Prostate gland (tissue), 2 donors: ENCODE results near the gene UNC79. TPM values are rescaled to one million over a fixed set of nuclear protein-coding genes. Genes with fewer than 3 reads are reported as not detected.
"Not testable (repeated sequence)": the region's sequence is repeated elsewhere in the genome, so short reads cannot be mapped to it uniquely, and the experiment has no call there.

Experiments
- DNase-seq: peaks from one replicate; pipeline ENCODE4 v3.0.0-alpha.2; 2019; ENCODE audit warnings: low spot score
- H3K27ac ChIP-seq, 2 donors: fragments of 200-600 bp; sonication (generic); 2 replicates each; pipeline ENCODE4 v1.5.1; 2017 to 2019
- H3K27me3 ChIP-seq: fragments of 200-600 bp; sonication (generic); replicated peaks from 2 replicates; pipeline ENCODE4 v1.5.1; 2019; ENCODE audit not compliant: insufficient read depth
- H3K36me3 ChIP-seq, 2 donors: fragments of 200-600 bp; sonication (generic); 1 replicate in 1 of 2; 2 replicates in 1 of 2; pipeline versions ENCODE4 v1.5.1 to v1.8.1; 2017 to 2019
- H3K4me1 ChIP-seq: fragments of 200-600 bp; sonication (generic); replicated peaks from 2 replicates; pipeline ENCODE4 v1.5.1; 2019
- H3K4me3 ChIP-seq, 2 donors: fragments of 200-600 bp; sonication (generic); 2 replicates each; pipeline ENCODE4 v1.5.1; 2017 to 2019
- H3K9me3 ChIP-seq: fragments of 200-600 bp; sonication (generic); 2 replicates; pipeline ENCODE4 v1.5.1; 2017
- CTCF ChIP-seq, 4 experiments: fragments of 200-600 bp in 2 of 4; fragments of 450-650 bp in 2 of 4; sonication (generic) in 2 of 4; IDR thresholded peaks; 1 replicate in 3 of 4; 2 replicates in 1 of 4; pipeline ENCODE4 v1.5.1; 2016 to 2019; ENCODE audit warnings: antibody characterized with exemption in 4 of 4, mild to moderate bottlenecking in 2 of 4, moderate library complexity in 2 of 4
- POLR2A ChIP-seq: fragments of 450-650 bp; IDR thresholded peaks from one replicate; pipeline ENCODE4 v1.6.1; 2016; ENCODE audit warnings: antibody characterized with exemption, mild to moderate bottlenecking
- POLR2AphosphoS5 ChIP-seq: sonication (generic); formaldehyde crosslinking; IDR thresholded peaks from one replicate; pipeline ENCODE4 v1.6.1; 2017; ENCODE audit warnings: antibody characterized with exemption
- WGBS: methylation state at CpG from one replicate; pipeline ENCODE4 v1.1.5; 2018; 5-methylcytosine and 5-hydroxymethylcytosine counted together
- intact Hi-C: fragments of 100-400 bp; cut with DNase I; formaldehyde crosslinking; loops from one replicate; pipeline ENCODE4 v1.14.2; 2022
- total RNA-seq, 2 donors: library from RNA; depleted of rRNA; stranded (reverse); fragments of >200 nt; gene quantifications; one replicate each; pipeline ENCODE4 v1.1.0, GENCODE V29; 2016

Gene UNC79
- total RNA-seq, 2 donors from 2014 or later, result 0.32 to 1.0 TPM

DNA sequence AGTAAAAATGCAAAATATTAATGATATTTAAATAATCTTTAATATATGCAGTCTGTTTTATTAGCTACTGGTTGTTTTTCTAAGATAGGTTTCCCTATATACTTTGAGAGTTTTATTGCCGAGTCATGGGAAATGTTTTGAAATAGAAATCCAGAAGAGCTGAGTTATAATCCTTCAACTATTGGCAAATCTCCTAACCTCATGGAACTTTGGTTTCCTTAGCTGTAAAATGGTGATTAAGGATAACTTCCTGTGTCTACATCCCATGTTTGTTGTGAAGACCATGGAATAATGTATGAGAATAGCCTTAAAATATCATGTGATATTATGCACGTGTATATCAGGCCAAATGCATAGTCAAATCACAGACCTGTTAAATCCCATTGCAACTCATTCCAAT is 51.0 kb downstream of the UNC79 start:
- no peaks in the 10 kb centered on the region for H3K36me3 ChIP-seq
- intact Hi-C loops, result no loop called here
- H3K27ac ChIP-seq, result no peak overlapping the region
- no peak for DNase-seq
- WGBS, result 73% methylated on average over 2 of the region's 2 CpGs
- H3K9me3 ChIP-seq, result no peaks in the 10 kb centered on the region
- H3K4me3 ChIP-seq, result no peak overlapping the region
- TF ChIP-seq CTCF (IDR thresholded peaks at IDR 0.05) (no peak), POLR2A (no peak), POLR2AphosphoS5 (no peak)
- H3K4me1 ChIP-seq, result no peaks in the 10 kb centered on the region
- H3K27me3 ChIP-seq, result no peaks in the 10 kb centered on the region

GRCh38 chr14:93490001-93490400 is 59.3 kb downstream of the UNC79 start:
- Histone ChIP-seq H3K4me1 (no peaks in the 10 kb centered on the region), H3K4me3 (no peak overlapping the region), H3K36me3 (no peaks in the 10 kb centered on the region), H3K9me3 (no peaks in the 10 kb centered on the region), H3K27ac (no peak overlapping the region), H3K27me3 (no peaks in the 10 kb centered on the region)
- intact Hi-C loops, result no loop called here
- TF ChIP-seq POLR2A (no peak), CTCF (IDR thresholded peaks at IDR 0.05) (no peak), POLR2AphosphoS5 (no peak)
- no peak for DNase-seq
- WGBS, result 73% methylated on average over 1 of the region's 1 CpG

DNA sequence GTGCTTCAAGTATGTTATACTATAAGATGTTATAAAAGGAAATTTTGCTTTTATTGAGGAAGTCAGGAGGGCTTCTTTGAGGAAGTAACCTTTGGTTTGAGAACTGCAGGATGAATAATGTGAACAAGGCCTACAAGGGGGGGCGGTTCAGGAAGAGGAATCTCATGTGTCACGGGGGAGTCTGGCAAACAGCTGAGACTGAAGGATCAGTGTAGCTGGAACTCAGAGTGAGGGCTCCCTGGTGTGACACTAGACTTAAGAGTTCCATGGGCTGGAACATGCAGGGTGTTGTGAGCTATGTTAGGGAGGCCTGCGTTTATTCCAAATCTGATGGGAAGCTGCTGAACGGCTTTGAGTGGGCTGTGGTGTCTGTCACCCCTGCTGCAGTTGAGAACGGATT is 62.3 kb downstream of the UNC79 start:
- WGBS, result 57% methylated on average over 5 of the region's 5 CpGs
- Histone ChIP-seq H3K4me1 (no peaks in the 10 kb centered on the region), H3K27ac (no peak overlapping the region), H3K4me3 (no peak overlapping the region), H3K9me3 (no peaks in the 10 kb centered on the region), H3K36me3 (no peaks in the 10 kb centered on the region), H3K27me3 (no peaks in the 10 kb centered on the region)
- no peak for DNase-seq
- TF ChIP-seq POLR2AphosphoS5 (no peak), CTCF (IDR thresholded peaks at IDR 0.05) (no peak), POLR2A (no peak)
- intact Hi-C loops, result no loop called here

DNA sequence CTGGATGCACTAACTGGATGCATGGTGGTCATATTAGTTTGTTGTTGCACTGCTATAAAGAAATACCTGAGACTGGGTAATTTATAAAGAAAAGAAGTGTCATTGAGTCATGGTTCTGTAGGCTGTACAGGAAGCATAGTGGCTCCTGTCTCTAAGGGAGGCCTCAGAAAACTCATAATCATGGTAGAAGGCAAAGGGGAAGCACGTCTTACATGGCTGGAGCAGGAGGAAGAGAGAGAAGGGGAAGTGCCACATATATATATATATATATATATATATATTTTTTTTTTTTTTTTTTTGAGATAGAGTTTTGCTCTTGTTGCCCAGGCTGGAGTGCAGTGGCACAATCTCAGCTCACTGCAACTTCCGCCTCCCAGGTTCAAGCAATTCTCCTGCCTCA is 62.9 kb downstream of the UNC79 start:
- WGBS, result 92% methylated on average over 2 of the region's 2 CpGs

GRCh38 chr14:93496856-93497741 is 66.4 kb downstream of the UNC79 start:
- Histone ChIP-seq H3K27ac (no peak overlapping the region), H3K27me3 (no peaks in the 10 kb centered on the region), H3K4me3 (no peak overlapping the region), H3K36me3 (no peaks in the 10 kb centered on the region), H3K4me1 (no peaks in the 10 kb centered on the region), H3K9me3 (no peaks in the 10 kb centered on the region)
- TF ChIP-seq POLR2AphosphoS5 (no peak), CTCF (IDR thresholded peaks at IDR 0.05) (no peak), POLR2A (no peak)
- no peak for DNase-seq
- 80% methylated on average over 3 of the region's 3 CpGs for WGBS
- intact Hi-C loops, result no loop called here

More for the DNA sequence above, 62.9 kb downstream of the UNC79 start:
- H3K4me1 ChIP-seq, H3K9me3 ChIP-seq, intact Hi-C loops, H3K27me3 ChIP-seq, H3K4me3 ChIP-seq, DNase-seq, H3K27ac ChIP-seq, H3K36me3 ChIP-seq: not testable (repeated sequence)
